Measurements from ENCODE around the gene IGSF9B.

The IGSF9B gene

GRCh38 chr11:133924661-133925060, 32.1 kb downstream of the IGSF9B start:
- TF ChIP-seq FOXM1 (IDR thresholded peaks at IDR 0.05; ENCODE audit: borderline replicate concordance, low read depth): no peak
- no peak for TF ChIP-seq EP300 (IDR thresholded peaks at IDR 0.05; ENCODE audit: borderline replicate concordance)
- TF ChIP-seq USF1 (IDR thresholded peaks at IDR 0.05): no peak
- TF ChIP-seq RAD21 (IDR thresholded peaks at IDR 0.05; ENCODE audit: low read depth): no peak
- TF ChIP-seq ZBTB7A (IDR thresholded peaks at IDR 0.05; ENCODE audit: low read depth): no peak
- TF ChIP-seq MAX (IDR thresholded peaks at IDR 0.05): no peak
- no peak for TF ChIP-seq TEAD4 (IDR thresholded peaks at IDR 0.05)
- no peak for TF ChIP-seq CREB1 (IDR thresholded peaks at IDR 0.05; ENCODE audit: low read depth)
- TF ChIP-seq TAF1 (IDR thresholded peaks at IDR 0.05; ENCODE audit: low read depth): no peak
- no peak for TF ChIP-seq YY1 (IDR thresholded peaks at IDR 0.05; ENCODE audit: low read depth)
- TF ChIP-seq EGR1 (IDR thresholded peaks at IDR 0.05): no peak
- TF ChIP-seq NFIC (IDR thresholded peaks at IDR 0.05): no peak
- TF ChIP-seq TCF12 (IDR thresholded peaks at IDR 0.05; ENCODE audit: low read depth): no peak
- TF ChIP-seq CEBPB (IDR thresholded peaks at IDR 0.05): no peak

GRCh38 chr11:133922078-133922870, 34.5 kb downstream of the IGSF9B start:
- TF ChIP-seq REST (IDR thresholded peaks at IDR 0.05; ENCODE audit: low read depth): no peak
- no peak for TF ChIP-seq NFIC (IDR thresholded peaks at IDR 0.05)
- TF ChIP-seq FOXM1 (IDR thresholded peaks at IDR 0.05; ENCODE audit: borderline replicate concordance, low read depth): no peak
- TF ChIP-seq USF1 (IDR thresholded peaks at IDR 0.05): no peak
- TF ChIP-seq YY1 (IDR thresholded peaks at IDR 0.05; ENCODE audit: low read depth): no peak
- TF ChIP-seq TEAD4 (IDR thresholded peaks at IDR 0.05): no peak
- no peak for TF ChIP-seq TCF12 (IDR thresholded peaks at IDR 0.05; ENCODE audit: low read depth)
- TF ChIP-seq TAF1 (IDR thresholded peaks at IDR 0.05; ENCODE audit: low read depth): no peak
- TF ChIP-seq CEBPB (IDR thresholded peaks at IDR 0.05): no peak
- TF ChIP-seq CREB1 (IDR thresholded peaks at IDR 0.05; ENCODE audit: low read depth): no peak
- TF ChIP-seq MAX (IDR thresholded peaks at IDR 0.05): no peak
- TF ChIP-seq ZBTB7A (IDR thresholded peaks at IDR 0.05; ENCODE audit: low read depth): no peak
- no peak for TF ChIP-seq RAD21 (IDR thresholded peaks at IDR 0.05; ENCODE audit: low read depth)
- no peak for TF ChIP-seq EP300 (IDR thresholded peaks at IDR 0.05; ENCODE audit: borderline replicate concordance)

- no peak for TF ChIP-seq YY1 (IDR thresholded peaks at IDR 0.05; ENCODE audit: low read depth)
- no peak for TF ChIP-seq EP300 (IDR thresholded peaks at IDR 0.05; ENCODE audit: borderline replicate concordance)
- TF ChIP-seq RAD21 (IDR thresholded peaks at IDR 0.05; ENCODE audit: low read depth): no peak
- no peak for TF ChIP-seq USF1 (IDR thresholded peaks at IDR 0.05)
- no peak for TF ChIP-seq ZBTB7A (IDR thresholded peaks at IDR 0.05; ENCODE audit: low read depth)
- TF ChIP-seq EGR1 (IDR thresholded peaks at IDR 0.05): no peak
- TF ChIP-seq TEAD4 (IDR thresholded peaks at IDR 0.05): no peak
- no peak for TF ChIP-seq NFIC (IDR thresholded peaks at IDR 0.05)
- TF ChIP-seq CREB1 (IDR thresholded peaks at IDR 0.05; ENCODE audit: low read depth): no peak
- no peak for TF ChIP-seq CEBPB (IDR thresholded peaks at IDR 0.05)
- no peak for TF ChIP-seq TCF12 (IDR thresholded peaks at IDR 0.05; ENCODE audit: low read depth)
- TF ChIP-seq REST (IDR thresholded peaks at IDR 0.05; ENCODE audit: low read depth): no peak
Observed at GRCh38 chr11:133921513-133921912, 35.3 kb downstream of the IGSF9B start.

- TF ChIP-seq NFIC (IDR thresholded peaks at IDR 0.05): no peak
- no peak for TF ChIP-seq MAX (IDR thresholded peaks at IDR 0.05)
- TF ChIP-seq USF1 (IDR thresholded peaks at IDR 0.05): no peak
- no peak for TF ChIP-seq TCF12 (IDR thresholded peaks at IDR 0.05; ENCODE audit: low read depth)
- TF ChIP-seq RAD21 (IDR thresholded peaks at IDR 0.05; ENCODE audit: low read depth): no peak
- no peak for TF ChIP-seq ZBTB7A (IDR thresholded peaks at IDR 0.05; ENCODE audit: low read depth)
- no peak for TF ChIP-seq TEAD4 (IDR thresholded peaks at IDR 0.05)
- no peak for TF ChIP-seq EGR1 (IDR thresholded peaks at IDR 0.05)
- no peak for TF ChIP-seq YY1 (IDR thresholded peaks at IDR 0.05; ENCODE audit: low read depth)
- no peak for TF ChIP-seq FOXM1 (IDR thresholded peaks at IDR 0.05; ENCODE audit: borderline replicate concordance, low read depth)
- no peak for TF ChIP-seq CEBPB (IDR thresholded peaks at IDR 0.05)
- no peak for TF ChIP-seq TAF1 (IDR thresholded peaks at IDR 0.05; ENCODE audit: low read depth)
- TF ChIP-seq CREB1 (IDR thresholded peaks at IDR 0.05; ENCODE audit: low read depth): no peak
- no peak for TF ChIP-seq REST (IDR thresholded peaks at IDR 0.05; ENCODE audit: low read depth)
- no peak for TF ChIP-seq EP300 (IDR thresholded peaks at IDR 0.05; ENCODE audit: borderline replicate concordance)
Observed at GRCh38 chr11:133921026-133921425, 35.7 kb downstream of the IGSF9B start.

Data from Ishikawa (cell line).